GM18502 (cell line): ENCODE data around the gene CNTN4.

ENCODE experiments used
- ATAC-seq: cut with Tn5 transposase; IDR thresholded peaks from one replicate; pipeline ENCODE4 v1.9.1; 2021; ENCODE audit warnings: mild to moderate bottlenecking; ENCODE audit not compliant: unreplicated experiment, poor library complexity

The CNTN4 gene

GRCh38 chr3:3105815-3106214 is 1007.1 kb downstream of the CNTN4 start:
- ATAC-seq, result no peak

GRCh38 chr3:3107181-3107580 is 1008.5 kb downstream of the CNTN4 start:
- ATAC-seq, result no peak
